GM19467 (cell line): ENCODE measurements around the gene TMEM212.
"Not testable (repeated sequence)": the region's sequence is repeated elsewhere in the genome, so short reads cannot be mapped to it uniquely, and the experiment has no call there.

Experiments used
- ATAC-seq: cut with Tn5 transposase; IDR thresholded peaks from one replicate; pipeline ENCODE4 v1.9.1; 2021; ENCODE audit warnings: mild to moderate bottlenecking, moderate library complexity; ENCODE audit not compliant: unreplicated experiment

Gene TMEM212

DNA sequence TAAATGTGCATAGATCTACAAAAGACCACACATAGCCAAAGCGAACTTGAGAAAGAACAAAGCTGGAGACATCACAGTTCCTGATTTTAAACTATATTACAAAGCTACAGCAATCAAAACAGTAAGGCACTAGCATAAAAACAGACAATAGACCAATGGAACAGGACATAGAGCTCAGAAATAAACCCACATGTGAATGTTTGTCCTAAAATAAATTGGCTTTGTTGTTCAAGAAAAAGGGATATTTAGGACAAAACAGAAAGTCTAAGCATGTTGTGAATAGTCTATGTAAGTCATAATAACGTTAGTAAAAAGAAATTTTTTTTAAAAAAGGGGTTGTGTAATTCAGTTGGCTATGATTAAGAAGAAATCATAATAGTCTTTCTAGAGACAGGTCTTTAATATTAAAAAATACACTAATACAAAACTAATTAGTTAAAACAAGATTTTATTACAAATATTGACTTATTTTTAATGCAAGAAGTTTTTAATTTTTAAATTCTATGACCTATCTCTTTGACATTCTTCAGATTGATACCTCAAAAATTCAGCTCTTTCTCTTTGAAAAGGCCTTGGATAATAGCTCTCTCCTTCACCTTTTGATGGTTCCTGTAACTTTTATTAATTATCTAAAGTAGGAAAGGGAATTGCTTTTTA is 11.6 kb downstream of the TMEM212 start:
- no peak for ATAC-seq

GRCh38 chr3:171858770-171859169 is 15.6 kb downstream of the TMEM212 start:
- not testable (repeated sequence) for ATAC-seq

DNA sequence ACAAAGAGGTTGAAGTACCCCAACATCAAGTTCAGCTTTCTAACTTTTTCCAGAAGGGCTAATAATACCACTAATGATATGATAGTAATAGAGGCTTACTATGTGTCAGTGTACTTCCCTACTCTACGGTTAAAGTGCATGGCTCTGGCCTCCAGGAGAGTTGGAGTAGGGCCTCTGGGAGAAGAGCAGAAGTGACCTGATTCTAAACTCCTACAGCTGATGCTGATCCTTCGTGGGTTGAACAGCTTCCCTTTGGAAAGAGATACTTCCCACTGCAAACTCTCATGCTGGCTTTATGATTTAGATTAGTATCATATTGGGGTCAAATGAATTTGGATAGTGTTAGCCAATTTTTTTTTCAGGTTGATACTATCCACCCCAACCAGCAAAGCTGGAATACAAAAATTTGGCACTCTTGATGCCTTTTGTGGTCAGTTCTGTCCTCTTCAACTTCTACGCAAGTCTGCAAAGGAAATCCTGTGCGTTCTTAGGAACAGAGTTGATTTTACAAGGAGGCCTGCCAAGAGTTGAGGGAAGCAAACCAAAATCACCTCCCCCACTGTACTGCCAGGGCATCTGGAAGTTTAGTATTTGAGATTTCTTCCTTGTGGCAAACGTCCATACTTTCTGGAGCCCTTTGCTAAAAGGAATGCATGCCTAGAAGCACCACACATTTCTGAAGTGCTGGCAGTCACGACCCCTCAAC is 17.8 kb downstream of the TMEM212 start:
- no peak for ATAC-seq

DNA sequence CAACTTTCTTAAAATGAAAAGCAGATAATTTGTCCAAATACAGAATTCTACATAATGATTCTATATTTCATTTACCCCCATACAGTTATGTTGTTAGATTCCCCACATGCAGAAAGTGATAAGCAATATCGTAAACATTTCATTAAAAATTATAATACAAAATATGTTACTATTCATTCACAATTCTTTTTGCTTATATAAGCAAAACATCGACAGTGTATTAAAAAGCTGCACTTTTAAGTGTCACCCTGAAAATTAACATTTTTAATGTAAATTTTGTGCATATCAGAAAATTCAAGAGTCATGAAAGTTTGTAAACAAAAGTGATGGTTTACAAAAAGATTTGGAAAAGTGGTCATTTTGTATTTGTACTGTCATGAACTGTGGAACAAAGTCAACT is 19.2 kb downstream of the TMEM212 start:
- no peak for ATAC-seq

DNA sequence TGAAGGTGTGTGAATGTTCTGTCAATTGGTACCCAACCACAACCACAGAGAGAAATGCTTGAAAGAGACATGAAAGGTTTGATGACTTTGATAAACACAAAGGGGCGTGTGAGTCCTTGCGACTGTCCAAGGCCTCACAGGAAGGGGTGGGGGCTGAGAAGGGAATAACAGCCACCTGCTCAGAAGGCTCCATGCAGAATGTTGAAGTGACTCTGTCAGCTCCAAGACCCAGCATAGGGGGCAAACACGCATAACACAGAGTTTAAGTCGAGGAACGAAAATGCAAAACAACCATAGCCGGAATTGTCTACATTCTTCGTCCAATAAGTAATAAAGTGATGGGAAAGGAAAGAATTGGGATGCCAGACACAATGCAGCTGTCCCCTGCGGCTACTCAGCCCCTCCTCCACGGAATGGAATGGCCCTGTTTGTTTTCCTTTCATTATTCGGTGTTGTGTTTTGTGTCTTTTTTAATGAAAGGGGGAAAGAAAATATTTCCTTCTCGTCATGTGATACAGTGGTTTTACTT is 19.9 kb downstream of the TMEM212 start:
- ATAC-seq, result no peak

DNA sequence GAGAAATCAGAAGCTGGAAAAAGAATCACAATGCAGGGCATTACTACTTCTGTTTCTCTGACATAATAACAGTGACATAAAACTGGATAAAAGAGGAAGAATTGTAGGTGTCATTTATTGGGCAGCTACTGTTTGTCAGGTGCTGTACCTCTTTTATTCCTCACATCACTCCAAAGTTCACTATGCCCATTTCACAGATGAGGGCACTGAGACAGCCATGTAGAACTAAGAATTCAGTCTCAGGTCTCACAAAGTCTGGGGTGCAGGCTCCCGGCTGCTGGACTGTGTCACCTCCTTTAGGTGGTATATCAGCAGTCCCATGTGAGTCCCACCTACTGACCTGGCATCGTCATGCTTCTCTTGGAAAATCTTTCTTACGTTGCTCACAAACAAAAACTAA is 20.8 kb downstream of the TMEM212 start:
- ATAC-seq, result no peak

- no peak for ATAC-seq
Measured at GRCh38 chr3:171865191-171865865, 22.2 kb downstream of the TMEM212 start.

DNA sequence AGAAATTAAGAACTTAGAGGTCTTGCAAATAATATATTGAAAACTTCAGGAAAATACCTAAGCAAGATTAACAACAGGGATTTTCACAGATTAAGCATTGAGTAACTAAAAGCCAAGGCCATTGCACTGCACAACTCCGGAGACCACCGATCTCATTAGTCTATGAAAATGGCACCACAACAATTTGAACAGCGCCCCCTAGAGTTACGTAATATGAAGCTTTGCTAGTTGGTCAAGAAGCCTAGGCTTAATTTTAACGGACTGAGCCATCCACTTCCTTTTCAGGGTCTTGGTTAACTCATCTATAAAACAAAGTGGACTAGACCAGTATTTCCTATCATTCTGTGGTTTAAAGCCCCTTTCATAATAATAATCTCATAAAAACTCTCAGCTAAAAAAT is 24.8 kb downstream of the TMEM212 start:
- no peak for ATAC-seq

- ATAC-seq, result no peak
Measured at GRCh38 chr3:171871392-171872274, 28.5 kb downstream of the TMEM212 start.

DNA sequence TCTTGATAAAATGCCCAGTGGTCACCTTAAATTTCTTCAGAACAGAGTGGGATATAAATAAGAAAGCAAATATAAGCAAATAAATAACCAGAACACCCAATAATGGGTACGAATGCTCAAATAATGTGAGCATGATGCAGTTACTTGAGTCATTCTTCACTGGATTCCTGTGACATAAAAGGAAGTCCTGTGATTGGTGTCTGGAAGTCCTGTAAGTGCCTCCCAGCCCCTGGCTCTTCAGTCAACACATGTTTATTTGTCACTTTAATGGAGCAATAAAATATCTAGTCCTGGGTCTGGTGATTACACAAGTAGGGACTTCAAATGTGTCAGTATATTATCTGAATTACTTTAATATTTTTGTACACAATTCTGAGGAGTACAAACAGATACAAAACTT is 30.4 kb downstream of the TMEM212 start:
- no peak for ATAC-seq

DNA sequence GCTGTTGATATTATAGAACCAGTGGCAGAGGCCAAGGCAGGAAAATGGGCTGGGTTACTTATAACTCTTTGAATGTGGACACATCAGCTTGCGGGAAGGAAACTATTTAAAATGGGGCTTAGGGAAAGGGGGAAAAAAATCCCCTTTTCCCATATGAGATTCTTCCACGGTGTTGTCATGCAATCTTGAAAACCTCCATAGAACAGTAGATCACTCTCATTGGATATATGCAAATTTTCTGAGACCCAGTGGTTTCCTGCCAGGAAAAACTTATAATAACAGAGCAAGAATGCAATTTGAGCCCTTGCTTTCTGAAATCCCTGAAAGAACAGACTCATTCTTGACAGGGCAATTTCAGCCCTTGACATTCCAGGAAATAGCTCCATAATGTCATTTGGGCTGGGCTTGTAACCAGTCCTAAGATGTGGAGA is 31.1 kb downstream of the TMEM212 start:
- ATAC-seq, result no peak

GRCh38 chr3:171874879-171875278 is 31.7 kb downstream of the TMEM212 start:
- ATAC-seq, result no peak

GRCh38 chr3:171875923-171876412 is 32.8 kb downstream of the TMEM212 start:
- ATAC-seq, result no peak

GRCh38 chr3:171876680-171877147 is 33.6 kb downstream of the TMEM212 start:
- ATAC-seq, result no peak

DNA sequence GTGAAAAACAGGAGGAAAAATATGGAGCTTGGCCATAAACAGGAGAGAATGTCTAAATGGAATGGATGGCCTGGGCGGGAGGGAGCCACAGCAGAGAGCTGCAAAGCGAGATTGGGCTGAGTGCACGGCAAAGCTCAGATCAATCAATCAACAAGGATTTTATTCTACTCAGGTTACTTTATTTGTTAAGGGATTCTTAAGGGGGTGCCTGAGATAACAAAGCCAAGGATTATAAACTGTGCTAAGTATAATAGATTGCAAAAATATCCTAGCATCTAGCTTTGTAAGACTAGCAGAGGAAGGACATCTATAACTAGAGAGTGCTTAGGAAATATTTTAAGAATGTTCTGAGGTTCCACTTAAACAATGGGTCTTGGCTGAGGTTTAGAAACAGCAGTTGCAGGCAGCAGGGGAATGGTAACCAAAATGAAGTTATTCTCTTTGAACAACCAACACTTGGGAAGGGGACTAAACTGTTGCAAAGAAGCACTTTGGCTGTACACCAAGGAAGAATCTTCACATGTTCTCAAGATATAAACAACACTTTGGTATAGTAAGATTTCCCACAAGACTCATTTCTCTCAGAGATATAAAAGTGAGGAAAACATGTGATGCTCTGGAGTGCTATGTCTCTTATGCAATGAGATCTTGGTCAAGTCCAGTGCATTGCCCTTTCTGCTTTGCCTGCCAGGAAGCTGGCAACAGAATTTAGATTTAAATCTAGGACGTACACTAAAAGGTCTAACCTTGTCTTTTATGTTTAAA is 35.5 kb downstream of the TMEM212 start:
- no peak for ATAC-seq

GRCh38 chr3:171879472-171879871 is 36.3 kb downstream of the TMEM212 start:
- no peak for ATAC-seq

DNA sequence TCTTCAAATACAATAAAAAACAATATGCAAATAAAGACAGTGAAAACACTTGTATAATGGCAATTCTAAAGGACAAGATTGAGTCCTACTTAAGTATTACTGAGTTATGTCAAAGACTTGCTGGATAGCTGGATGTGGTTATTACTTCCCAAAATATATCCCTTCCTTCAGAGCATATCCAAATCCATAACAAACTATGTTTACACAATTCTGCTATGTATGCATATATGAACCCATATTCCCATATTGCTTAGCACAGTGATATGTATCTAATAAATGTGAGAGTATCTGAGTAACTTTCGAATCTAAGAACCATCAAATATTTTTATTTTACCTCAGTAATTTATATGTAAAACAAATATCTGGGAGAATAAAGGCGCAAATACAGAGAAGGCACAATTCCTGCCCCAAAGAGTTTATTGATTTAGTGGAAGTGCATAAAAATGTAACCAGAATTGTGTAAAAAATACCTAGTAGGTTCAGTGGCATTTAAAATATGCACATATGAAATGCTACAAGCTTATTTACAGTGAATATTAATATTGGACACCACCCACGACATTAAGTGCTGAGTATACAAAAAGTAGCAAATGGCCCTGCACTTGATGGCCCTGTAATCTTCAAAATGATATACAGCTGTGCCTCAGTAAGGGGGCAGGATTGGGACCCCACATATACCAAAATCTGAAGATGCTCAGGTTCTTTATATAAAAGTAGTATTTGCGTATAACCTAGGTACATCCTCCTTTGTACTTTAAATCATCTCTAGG is 37.1 kb downstream of the TMEM212 start:
- no peak for ATAC-seq

- ATAC-seq, result no peak
Measured at GRCh38 chr3:171881251-171881650, 38.1 kb downstream of the TMEM212 start.

DNA sequence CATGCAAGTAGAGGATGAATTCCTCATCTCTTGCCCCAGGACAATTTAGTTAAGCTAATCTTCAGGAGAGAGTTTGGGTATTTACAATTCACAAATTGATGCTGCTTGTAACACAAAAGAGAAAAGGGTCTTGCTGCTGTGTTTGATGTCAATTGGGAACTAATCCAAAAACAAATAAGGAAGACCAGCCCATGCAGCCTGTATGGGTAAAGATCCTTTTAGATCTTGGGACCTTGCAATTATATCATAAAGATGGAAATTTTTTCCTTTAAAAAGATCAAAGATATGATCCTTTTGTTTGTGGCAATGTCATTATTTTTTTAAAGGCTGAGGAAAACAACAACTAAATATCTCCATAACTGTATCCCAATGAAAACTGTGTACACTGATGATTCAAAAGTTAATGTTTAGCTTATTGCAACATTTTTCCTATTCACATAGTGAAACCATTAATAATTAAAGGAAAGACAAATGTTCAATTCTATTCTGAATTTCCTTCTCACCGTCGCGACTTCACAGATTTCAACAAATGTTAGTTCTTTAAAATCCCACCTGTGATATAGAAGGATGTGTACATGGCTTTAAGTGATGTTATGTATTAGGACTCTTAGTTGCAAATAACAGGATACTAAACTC is 40.2 kb downstream of the TMEM212 start:
- ATAC-seq, result no peak
